ENCODE data around the gene CCDC15. TPM values are rescaled to one million over a fixed set of nuclear protein-coding genes. Genes with fewer than 3 reads are reported as not detected.

CCDC15 gene
- total and polyA plus RNA-seq, 2 experiments from 2014 or later, result 2.9 to 3.3 TPM

GRCh38 chr11:124988063-124988462, 34.1 kb downstream of the CCDC15 start:
- Histone ChIP-seq H3K4me3 (no peak overlapping the region), H4K20me1 (replicated peaks; ENCODE audit: insufficient read depth) (no peaks in the 10 kb centered on the region; the same call in 1 of the 2 replicates), H2AFZ (no peak overlapping the region), H3K79me2 (replicated peaks; ENCODE audit: insufficient read depth) (no peaks in the 10 kb centered on the region), H3K27ac (ENCODE audit: low read depth) (no peak overlapping the region), H3K9me2 (ENCODE audit: insufficient read depth) (no peaks in the 10 kb centered on the region), H3K27me3 (ENCODE audit: insufficient read depth) (no peaks in the 10 kb centered on the region), H3K4me1 (ENCODE audit: insufficient read depth) (no peaks in the 10 kb centered on the region), H3K4me2 (no peak overlapping the region), H3F3A (replicated peaks; ENCODE audit: low read depth) (no peaks in the 10 kb centered on the region), H3K36me3 (ENCODE audit: insufficient read depth) (no peaks in the 10 kb centered on the region)
- peaks cover 3% of the 10 kb centered on the region; the same call in 1 of the 3 replicates for H3K36me3 Mint-ChIP-seq (ENCODE audit: low read depth)
- peaks cover 1% of the 10 kb centered on the region for H3K27me3 Mint-ChIP-seq (ENCODE audit: insufficient read depth, low read depth, poor library complexity)
- H3K9me3 Mint-ChIP-seq, result no peaks in the 10 kb centered on the region
- no peak overlapping the region for H3K4me3 Mint-ChIP-seq
- H3K27ac Mint-ChIP-seq, result no peak overlapping the region
- DNase-seq (ENCODE audit: low spot score) (no peak), ATAC-seq (no peak)
- TF ChIP-seq POLR2AphosphoS5 (IDR thresholded peaks at IDR 0.05; ENCODE audit: low read depth), result no peak
- TF ChIP-seq ZNF331 (CRISPR knock-in tag; IDR thresholded peaks at IDR 0.05; ENCODE audit: low read depth), result no peak
- TF ChIP-seq, protein P1, sequence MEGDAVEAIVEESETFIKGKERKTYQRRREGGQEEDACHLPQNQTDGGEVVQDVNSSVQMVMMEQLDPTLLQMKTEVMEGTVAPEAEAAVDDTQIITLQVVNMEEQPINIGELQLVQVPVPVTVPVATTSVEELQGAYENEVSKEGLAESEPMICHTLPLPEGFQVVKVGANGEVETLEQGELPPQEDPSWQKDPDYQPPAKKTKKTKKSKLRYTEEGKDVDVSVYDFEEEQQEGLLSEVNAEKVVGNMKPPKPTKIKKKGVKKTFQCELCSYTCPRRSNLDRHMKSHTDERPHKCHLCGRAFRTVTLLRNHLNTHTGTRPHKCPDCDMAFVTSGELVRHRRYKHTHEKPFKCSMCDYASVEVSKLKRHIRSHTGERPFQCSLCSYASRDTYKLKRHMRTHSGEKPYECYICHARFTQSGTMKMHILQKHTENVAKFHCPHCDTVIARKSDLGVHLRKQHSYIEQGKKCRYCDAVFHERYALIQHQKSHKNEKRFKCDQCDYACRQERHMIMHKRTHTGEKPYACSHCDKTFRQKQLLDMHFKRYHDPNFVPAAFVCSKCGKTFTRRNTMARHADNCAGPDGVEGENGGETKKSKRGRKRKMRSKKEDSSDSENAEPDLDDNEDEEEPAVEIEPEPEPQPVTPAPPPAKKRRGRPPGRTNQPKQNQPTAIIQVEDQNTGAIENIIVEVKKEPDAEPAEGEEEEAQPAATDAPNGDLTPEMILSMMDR (conservative IDR thresholded peaks at IDR 0.05; ENCODE audit: low read depth in 2 of 2), result no peak
- TF ChIP-seq ZNF114 (CRISPR knock-in tag; IDR thresholded peaks at IDR 0.05), result no peak
- no peak for TF ChIP-seq NANOG (IDR thresholded peaks at IDR 0.05; ENCODE audit: borderline replicate concordance)
- TF ChIP-seq CREB1 (CRISPR knock-in tag; IDR thresholded peaks at IDR 0.05; ENCODE audit: low read depth), result no peak
- no peak for TF ChIP-seq ETS1 (IDR thresholded peaks at IDR 0.05)
- no peak for TF ChIP-seq REST (IDR thresholded peaks at IDR 0.05; ENCODE audit: unreplicated experiment)
- TF ChIP-seq ZNF462 (CRISPR knock-in tag; IDR thresholded peaks at IDR 0.05), result no peak
- TF ChIP-seq EZH2 (IDR thresholded peaks at IDR 0.05; ENCODE audit: low read depth, unreplicated experiment), result no peak
- TF ChIP-seq JUNB (IDR thresholded peaks at IDR 0.05; ENCODE audit: unreplicated experiment), result no peak
- TF ChIP-seq STAT1 (IDR thresholded peaks at IDR 0.05; ENCODE audit: unreplicated experiment), result no peak
- no peak for TF ChIP-seq EZH2phosphoT487 (IDR thresholded peaks at IDR 0.05; ENCODE audit: unreplicated experiment)
- H3K4me1 Mint-ChIP-seq, result no peaks in the 10 kb centered on the region; the same call in 2 of the 3 replicates
